DOHH2 (cell line): ENCODE data around the gene NCLN.

Experiments
- H3F3A ChIP-seq: fragments of 200-600 bp; sonication (generic), shearing (Covaris generic); 2 replicates; pipeline ENCODE4 v1.6.0; 2016; ENCODE audit warnings: antibody characterized with exemption, mild to moderate bottlenecking; ENCODE audit not compliant: control insufficient read depth, insufficient read depth
- H3K27ac ChIP-seq: fragments of 200-600 bp; sonication (generic); 2 replicates; pipeline ENCODE4 v1.5.1; 2014; ENCODE audit warnings: low read depth, mild to moderate bottlenecking, low read length, moderate library complexity
- H3K27me3 ChIP-seq: fragments of 200-600 bp; sonication (generic); 2 replicates; pipeline ENCODE4 v1.6.1; 2014; ENCODE audit warnings: mild to moderate bottlenecking, low read length, mixed read lengths; ENCODE audit not compliant: control insufficient read depth
- H3K36me3 ChIP-seq: fragments of 200-600 bp; sonication (generic); 2 replicates; pipeline ENCODE4 v1.6.1; 2014; ENCODE audit warnings: mild to moderate bottlenecking, low read length, moderate library complexity, mixed read lengths; ENCODE audit not compliant: control insufficient read depth
- H3K4me1 ChIP-seq: fragments of 200-600 bp; sonication (generic); 2 replicates; pipeline ENCODE4 v1.6.1; 2014; ENCODE audit warnings: mild to moderate bottlenecking, low read length, mixed read lengths; ENCODE audit not compliant: control insufficient read depth
- H3K4me2 ChIP-seq: fragments of 200-600 bp; sonication (generic); 2 replicates; pipeline ENCODE4 v1.6.0; 2014; ENCODE audit warnings: mild to moderate bottlenecking, low read length, moderate library complexity
- H3K4me3 ChIP-seq: fragments of 200-600 bp; sonication (generic); 2 replicates; pipeline ENCODE4 v1.5.1; 2014; ENCODE audit warnings: mild to moderate bottlenecking, low read length, mixed read lengths
- H3K79me2 ChIP-seq: fragments of 200-600 bp; sonication (generic); 2 replicates; pipeline ENCODE4 v1.6.1; 2014; ENCODE audit warnings: mild to moderate bottlenecking, low read length, mixed read lengths; ENCODE audit not compliant: control insufficient read depth
- H3K9me2 ChIP-seq: fragments of 200-600 bp; sonication (generic); replicated peaks from 2 replicates; pipeline ENCODE4 v1.6.1; 2014; ENCODE audit warnings: mild to moderate bottlenecking, low read length, mixed read lengths; ENCODE audit not compliant: control insufficient read depth
- H3K9me3 ChIP-seq: fragments of 200-600 bp; sonication (generic); 2 replicates; pipeline ENCODE4 v1.6.1; 2014; ENCODE audit warnings: antibody characterized with exemption, low read length, mixed read lengths; ENCODE audit not compliant: control insufficient read depth, insufficient read depth
- H4K20me1 ChIP-seq: fragments of 200-600 bp; sonication (generic); 2 replicates; pipeline ENCODE4 v1.6.0; 2014; ENCODE audit warnings: low read depth, mild to moderate bottlenecking, antibody characterized with exemption, low read length, moderate library complexity; ENCODE audit not compliant: control insufficient read depth, insufficient read depth
- CTCF ChIP-seq: fragments of 200-600 bp; sonication (generic); IDR thresholded peaks from one replicate; pipeline ENCODE4 v1.5.1; 2014; ENCODE audit warnings: antibody characterized with exemption, mild to moderate bottlenecking, low read depth, low read length; ENCODE audit not compliant: poor library complexity, severe bottlenecking
- EZH2phosphoT487 ChIP-seq: fragments of 200-600 bp; sonication (generic); IDR thresholded peaks from 2 replicates; pipeline ENCODE4 v1.6.1; 2017; ENCODE audit warnings: borderline replicate concordance, mild to moderate bottlenecking, antibody characterized with exemption, low read length, moderate library complexity, mixed read lengths

The NCLN gene

GRCh38 chr19:3160219-3160618 lies 25.5 kb upstream of the NCLN start:
- Histone ChIP-seq H4K20me1 (no peaks in the 10 kb centered on the region), H3F3A (0 out of 2 replicates have a peak, but pooled peaks cover 2% of the 10 kb centered on the region), H3K4me2 (no peak overlapping the region), H3K9me3 (no peaks in the 10 kb centered on the region), H3K27me3 (peaks cover 10% of the 10 kb centered on the region), H3K4me3 (no peak overlapping the region), H3K79me2 (no peaks in the 10 kb centered on the region), H3K9me2 (no peaks in the 10 kb centered on the region), H3K27ac (no peak overlapping the region), H3K36me3 (no peaks in the 10 kb centered on the region), H3K4me1 (peaks cover 21% of the 10 kb centered on the region)
- TF ChIP-seq CTCF (no peak), EZH2phosphoT487 (no peak)

GRCh38 chr19:3161453-3161852 lies 24.3 kb upstream of the NCLN start:
- Histone ChIP-seq H3K27me3 (peaks cover 10% of the 10 kb centered on the region), H4K20me1 (no peaks in the 10 kb centered on the region), H3K79me2 (no peaks in the 10 kb centered on the region), H3K9me2 (no peaks in the 10 kb centered on the region), H3K27ac (no peak overlapping the region), H3K36me3 (no peaks in the 10 kb centered on the region), H3K9me3 (no peaks in the 10 kb centered on the region), H3K4me2 (no peak overlapping the region), H3K4me1 (peaks cover 15% of the 10 kb centered on the region), H3K4me3 (no peak overlapping the region), H3F3A (0 out of 2 replicates have a peak, but pooled peaks cover 2% of the 10 kb centered on the region)
- TF ChIP-seq EZH2phosphoT487 (no peak), CTCF (no peak)

GRCh38 chr19:3162418-3163229 lies 23.1 kb upstream of the NCLN start:
- H3K27ac ChIP-seq: no peak overlapping the region
- no peak for TF ChIP-seq CTCF
- no peak for TF ChIP-seq EZH2phosphoT487
- no peaks in the 10 kb centered on the region for H3K36me3 ChIP-seq
- H3K4me3 ChIP-seq: no peak overlapping the region
- no peaks in the 10 kb centered on the region for H3K79me2 ChIP-seq
- H3K9me3 ChIP-seq: no peaks in the 10 kb centered on the region
- no peak overlapping the region for H3K4me2 ChIP-seq
- no peaks in the 10 kb centered on the region for H4K20me1 ChIP-seq
- peaks cover 9% of the 10 kb centered on the region for H3K27me3 ChIP-seq
- H3K4me1 ChIP-seq: peaks cover 15% of the 10 kb centered on the region
- no peaks in the 10 kb centered on the region for H3K9me2 ChIP-seq
- H3F3A ChIP-seq: 0 out of 2 replicates have a peak, but pooled peaks cover 2% of the 10 kb centered on the region
